Endometrial microvascular endothelial cells (primary cell): ENCODE data around the gene NELFA. TPM values are rescaled to one million over a fixed set of nuclear protein-coding genes. Genes with fewer than 3 reads are reported as not detected.
"Not testable (repeated sequence)": the region's sequence is repeated elsewhere in the genome, so short reads cannot be mapped to it uniquely, and the experiment has no call there.

Experiments used
- in situ Hi-C: cut with HindIII; loops from 2 replicates; pipeline ENCODE4 v1.10.0; 2017; ENCODE audit warnings: low sequenced_read_pairs, low pct_unique_long_range_greater_than_20kb; ENCODE audit errors: inconsistent ontology term
- total RNA-seq: library from RNA; depleted of rRNA; stranded (reverse); fragments of >200 nt; gene quantifications from one replicate; pipeline ENCODE4 v1.2.3, GENCODE V29; 2015; ENCODE audit errors: inconsistent ontology term

Gene NELFA
- total RNA-seq, 1 donor from 2014 or later: 27.2 TPM

DNA sequence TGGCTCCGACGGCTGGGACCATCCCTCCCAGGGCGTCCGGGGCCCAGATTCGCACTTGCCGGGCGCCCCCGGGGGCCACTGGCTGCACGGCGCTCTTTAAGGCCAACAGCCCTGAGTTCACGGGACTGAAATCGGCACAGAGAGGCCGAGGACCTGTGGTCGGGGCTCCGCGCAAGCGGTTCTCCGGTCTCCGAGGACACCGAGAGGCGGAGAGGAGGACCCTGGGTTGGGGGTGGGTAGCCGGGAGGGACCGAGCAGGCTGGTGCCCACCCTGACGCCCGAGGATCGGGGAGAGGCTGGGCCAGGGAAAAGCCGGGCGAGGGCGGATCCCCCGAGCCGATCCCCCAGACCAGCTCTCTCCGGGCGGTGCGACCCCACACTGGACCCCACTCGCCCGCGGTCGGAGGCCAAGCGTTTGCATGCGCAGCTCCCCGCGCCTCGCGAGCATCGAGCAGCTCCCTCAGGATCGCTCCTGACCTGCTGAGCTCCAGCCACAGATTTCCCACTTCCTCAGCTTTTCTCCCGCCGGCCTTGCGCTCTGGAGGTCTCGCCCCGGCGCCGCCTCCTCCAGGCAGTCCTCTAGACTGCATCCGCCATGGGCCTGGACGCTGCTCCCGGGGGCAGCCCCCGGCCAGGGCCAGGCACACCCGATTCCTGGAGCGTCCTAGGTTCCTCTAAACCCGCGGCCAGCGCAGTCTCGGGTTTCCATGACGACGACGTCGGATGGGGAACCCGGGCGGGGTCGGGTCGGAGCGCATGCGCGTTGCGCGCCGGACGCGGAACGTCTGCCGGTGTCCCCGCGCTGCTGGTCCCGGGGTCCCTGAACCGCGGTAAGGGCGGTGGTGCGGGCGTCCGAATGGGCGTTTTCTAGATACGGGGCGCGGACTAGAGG, 32.7 kb upstream of the NELFA start:
- in situ Hi-C loops: no loop called here

DNA sequence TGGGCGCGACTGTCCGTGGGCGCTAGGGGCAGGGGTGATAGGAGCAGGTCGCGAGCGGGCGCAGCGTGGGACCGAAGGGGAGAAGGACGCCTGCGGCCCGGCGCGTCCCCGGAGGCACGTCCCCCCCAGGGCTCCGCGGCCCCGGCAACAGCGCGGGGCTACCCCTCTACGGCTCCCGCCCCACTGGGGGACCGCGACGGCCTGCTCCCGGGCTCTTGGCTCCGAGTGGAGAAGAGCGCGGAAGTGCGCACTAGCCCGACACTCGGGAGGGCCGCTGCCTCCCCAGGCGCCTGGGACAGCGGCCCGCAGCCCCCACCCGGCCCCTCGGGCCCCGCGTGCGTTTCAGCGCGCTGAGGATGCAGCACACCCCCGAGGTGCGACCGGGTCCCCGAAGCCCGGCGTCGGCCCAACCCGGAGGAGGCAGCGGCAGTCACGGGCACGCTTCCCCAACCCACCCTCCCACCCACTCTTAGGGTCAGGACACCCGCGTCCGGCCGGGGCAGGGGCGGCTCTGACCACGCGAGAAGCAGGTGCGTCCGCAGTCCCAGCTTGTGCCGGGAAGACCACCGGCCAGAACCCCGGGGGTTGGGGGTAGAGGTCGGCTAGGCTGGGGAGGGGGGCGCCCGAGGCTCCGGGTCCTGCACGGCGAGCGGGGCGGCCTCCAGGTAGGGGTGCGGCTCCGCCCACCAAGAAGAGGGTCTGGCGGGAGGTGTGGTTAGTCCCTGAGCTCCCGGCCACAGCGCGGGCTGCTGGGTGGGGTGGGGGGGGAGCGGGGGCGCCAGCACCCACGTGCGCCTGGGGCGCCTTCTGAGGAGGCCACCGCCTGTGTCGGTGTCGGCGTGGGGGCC, 31.8 kb upstream of the NELFA start:
- in situ Hi-C loops: no loop called here

DNA sequence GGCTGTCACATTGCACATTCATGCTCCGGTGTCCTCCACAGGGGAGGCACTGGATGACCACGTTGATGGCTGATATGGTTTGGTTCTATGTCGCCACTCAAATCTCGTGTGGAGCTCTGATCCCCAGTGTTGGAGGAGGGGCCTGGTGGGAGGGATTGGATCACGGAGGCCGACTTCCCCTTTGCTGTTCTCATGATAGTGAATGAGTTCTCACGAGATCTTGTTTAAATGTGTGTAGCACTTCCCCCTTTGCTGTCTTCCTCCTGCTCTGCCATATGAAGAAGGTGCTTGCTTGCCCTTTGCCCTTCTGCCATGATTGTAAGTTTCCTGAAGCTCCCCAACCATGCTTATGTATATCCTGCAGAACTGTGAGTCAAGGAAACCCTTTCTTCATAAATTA, 28.1 kb upstream of the NELFA start:
- in situ Hi-C loops: no loop called here

DNA sequence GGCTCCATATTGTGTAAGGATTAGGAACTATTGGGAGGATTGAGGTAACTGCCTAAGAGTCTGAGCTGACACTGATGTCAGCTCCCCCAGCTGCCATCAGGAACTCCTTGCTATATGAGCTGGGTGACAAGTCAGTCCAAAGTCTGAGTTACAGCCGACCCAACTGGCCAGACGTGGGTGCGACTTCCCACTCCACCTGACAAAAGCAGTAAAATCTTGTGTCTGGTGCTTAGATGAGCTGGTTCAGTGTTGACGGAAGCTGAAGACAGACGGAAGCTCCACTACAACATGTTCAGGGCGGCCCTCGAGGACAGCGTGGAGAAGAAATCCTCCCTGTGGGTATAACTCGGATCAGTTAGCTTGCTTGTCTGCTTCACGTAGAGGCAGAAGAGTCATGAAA, 27.6 kb upstream of the NELFA start:
- in situ Hi-C loops: no loop called here

DNA sequence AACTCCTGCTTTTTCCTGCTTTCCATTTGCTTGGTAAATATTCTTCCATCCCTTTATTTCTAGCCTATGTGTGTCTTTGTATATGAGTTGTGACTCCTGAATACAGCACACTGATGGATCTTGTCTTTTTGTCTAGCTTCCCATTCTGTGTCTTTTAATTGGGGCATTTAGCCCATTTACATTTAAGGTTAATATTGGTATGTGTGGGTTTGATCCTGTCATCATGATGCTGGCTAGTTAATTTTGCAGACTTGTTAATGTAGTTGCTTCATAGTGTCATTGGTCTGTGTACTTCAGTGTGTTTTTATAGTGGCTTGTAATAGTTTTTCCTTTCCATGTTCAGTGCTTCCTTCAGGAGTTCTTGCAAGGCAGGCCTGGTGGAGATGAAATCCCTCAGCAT, 22.4 kb upstream of the NELFA start:
- in situ Hi-C loops: not testable (repeated sequence)

DNA sequence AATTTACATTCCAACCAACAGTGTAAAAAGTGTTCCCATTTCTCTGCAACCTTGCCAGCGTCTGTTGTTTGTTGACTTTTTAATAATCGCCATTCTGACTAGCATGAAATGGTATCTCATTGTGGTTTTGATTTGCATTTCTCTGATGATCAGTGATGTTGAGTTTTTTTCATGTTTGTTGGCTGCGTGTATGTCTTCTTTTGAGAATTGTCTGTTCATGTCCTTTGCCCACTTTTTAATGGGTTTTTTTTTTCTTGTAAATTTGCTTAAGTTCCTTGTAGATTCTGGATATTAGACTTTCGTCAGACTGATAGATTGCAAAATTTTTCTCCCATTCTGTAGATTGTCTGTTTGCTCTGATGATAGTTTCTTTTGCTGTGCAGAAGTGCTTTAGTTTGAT, 18.3 kb upstream of the NELFA start:
- in situ Hi-C loops: not testable (repeated sequence)

DNA sequence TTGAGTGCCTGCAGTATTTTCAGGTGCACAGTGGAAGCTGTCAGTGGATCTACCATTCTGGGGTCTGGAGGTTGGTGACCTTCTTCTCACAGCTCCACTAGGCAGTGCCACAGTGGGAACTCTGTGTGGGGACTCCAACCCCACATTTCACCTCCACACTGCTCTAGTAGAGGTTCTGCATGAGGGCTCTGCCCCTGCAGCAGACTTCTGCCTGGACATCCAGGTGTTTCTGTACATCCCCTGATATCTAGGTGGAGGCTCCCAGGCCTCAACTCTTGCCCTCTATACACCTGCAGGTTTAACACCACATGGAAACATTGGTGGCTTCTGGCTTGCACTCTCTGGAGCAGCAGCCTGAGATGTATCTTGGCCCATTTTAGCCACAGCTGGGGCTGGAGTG, 17.0 kb upstream of the NELFA start:
- in situ Hi-C loops: no loop called here

DNA sequence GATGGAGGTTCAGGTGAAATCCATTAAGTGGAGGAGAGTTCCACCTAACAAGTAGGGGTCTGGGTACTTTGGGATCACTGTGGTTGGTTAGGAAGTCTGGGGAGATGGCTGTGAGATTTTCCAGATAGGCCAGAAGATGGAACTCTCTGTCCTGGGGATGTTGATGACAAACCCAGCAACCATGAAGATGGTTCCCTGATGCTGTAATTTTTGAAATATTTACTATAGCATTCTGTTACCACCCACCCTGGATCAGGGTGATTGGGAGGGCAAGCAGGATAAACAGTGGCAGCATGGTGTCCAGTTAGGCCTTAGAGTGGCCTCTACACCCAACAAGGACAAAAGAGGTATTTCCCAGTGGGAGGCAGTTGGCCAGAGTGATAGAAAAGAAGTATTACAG, 15.9 kb upstream of the NELFA start:
- in situ Hi-C loops: no loop called here

DNA sequence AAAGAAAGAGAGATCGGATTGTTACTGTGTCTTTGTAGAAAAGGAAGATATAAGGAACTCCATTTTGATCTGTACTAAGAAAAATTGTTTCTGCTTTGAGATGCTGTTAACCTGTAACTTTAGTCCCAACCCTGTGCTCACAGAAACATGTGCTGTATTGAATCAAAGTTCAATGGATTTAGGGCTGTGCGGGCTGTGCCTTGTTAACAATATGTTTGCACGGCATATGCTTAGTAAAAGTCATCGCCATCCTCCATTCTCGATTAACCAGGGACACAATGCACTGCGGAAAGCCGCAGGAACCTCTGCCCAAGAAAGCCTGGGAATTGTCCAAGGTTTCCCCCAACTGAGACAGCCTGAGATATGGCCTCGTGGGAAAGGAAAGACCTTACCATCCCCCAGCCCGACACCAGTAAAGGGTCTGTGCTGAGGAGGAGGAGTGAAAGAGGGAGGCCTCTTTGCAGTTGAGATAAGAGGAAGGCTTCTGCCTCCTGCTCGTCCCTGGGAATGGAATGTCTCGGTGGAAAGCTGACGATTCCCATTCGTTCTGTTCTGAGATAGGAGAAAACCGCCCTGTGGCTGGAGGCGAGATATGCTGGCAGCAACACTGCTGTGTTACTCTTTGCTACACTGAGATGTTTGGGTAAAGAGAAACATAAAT, 12.7 kb upstream of the NELFA start:
- in situ Hi-C loops: not testable (repeated sequence)

DNA sequence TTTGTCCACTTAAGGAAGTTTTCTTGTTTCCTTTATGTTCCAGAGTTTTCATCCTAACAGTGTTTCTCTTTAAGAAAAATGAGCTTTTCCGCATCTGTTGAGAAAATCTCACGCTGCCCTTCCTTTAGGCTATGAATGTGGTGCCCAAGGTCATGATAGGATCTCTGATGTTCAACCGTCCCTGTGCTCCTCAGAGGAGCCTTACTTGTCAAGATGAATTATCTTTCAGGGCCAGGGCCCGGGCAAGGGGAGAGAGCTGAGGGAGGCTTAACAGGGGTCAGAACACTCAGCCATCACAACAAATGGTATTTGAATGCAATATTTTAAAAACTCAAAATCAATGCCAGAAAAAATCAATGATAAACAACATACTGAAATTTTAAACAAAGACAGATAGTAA, 6.2 kb upstream of the NELFA start:
- in situ Hi-C loops: no loop called here

DNA sequence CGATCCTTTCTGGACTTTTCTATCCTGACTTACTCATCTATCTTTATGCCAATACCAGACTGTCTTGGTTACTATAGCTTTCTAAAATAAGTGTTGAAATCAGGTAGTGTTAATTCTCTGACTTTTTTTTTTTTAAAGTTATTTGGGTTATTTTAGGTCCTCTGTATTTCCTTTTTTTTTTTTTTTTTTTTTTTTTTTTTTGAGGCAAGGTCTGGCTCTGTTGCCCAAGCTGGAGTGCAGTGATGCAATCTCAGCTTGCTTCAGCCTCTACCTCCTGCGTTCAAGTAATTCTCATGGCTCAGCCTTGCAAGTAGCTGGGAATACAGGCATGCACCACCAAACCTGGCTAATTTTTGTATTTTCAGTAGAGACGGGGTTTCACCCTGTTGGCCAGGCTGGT, 2.8 kb upstream of the NELFA start:
- in situ Hi-C loops: no loop called here

DNA sequence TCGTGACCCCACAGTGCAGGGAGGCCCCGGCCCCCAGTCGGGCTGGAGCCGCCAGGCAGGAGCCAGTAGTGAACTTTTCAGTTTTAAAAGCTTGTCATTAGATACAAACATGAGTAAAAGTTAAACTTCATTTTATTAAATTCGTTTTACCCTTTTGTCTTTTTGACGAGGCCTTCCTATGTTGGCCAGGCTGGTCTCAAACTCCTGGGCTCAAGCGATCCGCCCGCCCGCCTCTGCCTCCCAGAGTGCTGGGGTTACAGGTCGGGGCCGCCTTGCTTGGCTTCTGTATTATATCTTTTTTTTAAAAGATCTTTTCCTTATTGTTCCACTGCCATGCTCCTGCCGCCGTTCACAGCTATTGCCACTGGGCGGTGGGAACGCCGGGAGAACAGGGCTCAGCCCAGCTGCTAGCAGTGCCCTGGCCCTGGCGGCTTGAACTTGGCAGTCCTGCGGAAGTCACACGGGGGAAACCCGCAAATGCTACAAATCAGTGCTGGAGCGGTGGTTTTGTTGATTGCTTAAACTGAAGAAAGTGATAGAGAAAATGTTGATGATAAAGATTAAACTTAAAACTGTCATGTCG, 968 bp upstream of the NELFA start:
- in situ Hi-C loops: no loop called here

DNA sequence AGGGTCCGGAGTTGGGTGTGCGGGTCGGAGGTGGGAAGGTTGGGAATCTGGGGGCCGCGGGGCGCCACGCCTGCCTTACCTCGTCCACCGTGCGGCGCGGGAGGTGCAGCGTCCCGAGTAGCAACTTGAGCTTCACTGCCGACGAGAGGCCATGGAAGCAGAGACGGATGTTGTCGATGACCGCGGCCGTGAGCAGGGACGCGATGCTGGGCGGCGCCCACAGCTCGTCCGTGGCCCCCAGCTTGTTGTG, 178 bp downstream of the NELFA start:
- in situ Hi-C loops: no loop called here

DNA sequence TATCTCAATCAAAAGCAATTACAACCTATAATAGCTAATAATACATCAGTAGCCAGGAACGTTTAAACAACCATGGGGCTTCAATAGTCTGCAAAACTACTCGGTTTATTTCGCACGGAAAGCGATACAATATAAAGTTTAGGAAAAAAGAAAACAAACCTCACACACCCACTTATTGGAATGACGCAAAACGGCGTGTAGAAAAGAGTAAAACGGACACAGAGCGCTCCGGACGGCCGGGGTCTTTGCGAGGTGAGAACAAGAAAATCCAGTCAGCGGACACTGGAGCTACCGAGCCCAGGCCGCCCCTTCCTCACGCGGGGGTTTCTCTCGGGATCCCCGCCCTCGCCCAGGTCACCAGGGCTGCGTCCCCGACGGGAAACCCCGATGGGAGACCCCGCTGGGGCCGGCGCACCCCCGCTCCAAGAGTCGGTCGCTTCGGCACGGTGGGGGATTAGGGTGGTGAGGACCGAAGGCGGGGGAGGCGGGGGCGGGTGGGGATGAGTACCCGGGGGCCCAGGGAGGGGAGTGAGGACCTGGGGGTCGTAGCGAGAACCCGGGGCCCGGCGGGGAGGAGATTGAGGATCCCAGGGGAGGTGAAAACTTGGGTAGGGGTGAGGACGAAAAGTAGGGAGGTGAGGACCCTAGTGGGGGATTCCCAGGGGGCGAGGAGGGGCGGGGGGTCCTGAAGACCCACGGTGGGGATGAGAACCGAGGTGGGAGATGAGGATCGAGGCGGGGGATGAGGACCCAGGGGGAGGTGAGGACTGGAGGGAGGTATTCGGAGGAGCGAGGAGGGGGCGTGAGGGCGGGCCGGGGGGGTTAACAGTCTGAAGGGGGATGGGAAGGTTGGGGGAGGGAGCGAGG, 737 bp downstream of the NELFA start:
- in situ Hi-C loops: no loop called here

DNA sequence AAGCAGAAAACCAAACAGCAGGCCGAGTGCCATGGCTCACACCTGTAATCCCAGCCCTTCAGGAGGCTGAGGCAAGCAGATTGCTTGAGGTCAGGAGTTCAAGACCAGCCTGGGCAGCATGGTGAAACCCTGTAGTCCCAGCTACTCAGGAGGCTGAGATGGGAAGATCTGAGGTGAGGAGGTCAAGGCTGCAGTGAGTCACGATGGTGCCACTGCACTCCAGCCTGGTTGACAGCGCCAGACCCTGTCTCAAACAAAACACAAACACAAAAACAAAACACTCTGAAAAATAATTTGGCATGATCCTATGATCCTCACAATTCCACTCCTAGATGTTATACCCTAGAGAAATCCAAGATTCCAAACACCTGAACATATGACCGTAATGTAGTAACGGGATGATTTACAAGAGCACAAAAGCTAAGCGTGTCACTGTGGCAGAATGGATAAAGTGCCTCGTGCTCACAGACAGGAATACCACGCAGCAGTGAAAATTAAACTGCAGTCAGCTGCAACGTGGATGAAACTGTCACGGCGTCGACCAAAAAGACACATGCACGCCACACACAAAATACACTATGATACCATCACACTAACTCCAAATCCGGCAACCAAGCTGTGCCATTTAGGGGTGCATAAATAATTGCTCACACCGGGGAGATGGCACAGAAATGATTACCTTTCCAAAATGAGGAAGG, 1.7 kb downstream of the NELFA start:
- in situ Hi-C loops: no loop called here

DNA sequence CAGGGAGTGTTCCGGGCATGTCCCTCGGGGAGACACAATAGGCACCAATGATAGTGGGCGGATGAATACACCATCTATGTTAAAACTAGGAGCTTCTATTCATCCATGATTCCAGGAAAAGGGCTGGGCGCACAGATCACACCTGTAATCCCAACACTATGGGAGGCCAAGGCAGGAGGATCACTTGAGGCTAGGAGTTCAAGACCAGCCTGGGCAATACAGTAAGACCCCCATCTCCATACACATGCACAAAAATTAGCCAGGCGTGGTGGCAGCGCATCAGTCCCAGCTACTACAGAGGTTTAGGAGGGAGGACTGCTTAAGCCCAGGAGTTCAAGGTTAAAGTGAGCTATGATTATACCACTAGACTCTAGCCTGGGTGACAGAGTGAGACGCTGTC, 2.4 kb downstream of the NELFA start:
- in situ Hi-C loops: no loop called here

DNA sequence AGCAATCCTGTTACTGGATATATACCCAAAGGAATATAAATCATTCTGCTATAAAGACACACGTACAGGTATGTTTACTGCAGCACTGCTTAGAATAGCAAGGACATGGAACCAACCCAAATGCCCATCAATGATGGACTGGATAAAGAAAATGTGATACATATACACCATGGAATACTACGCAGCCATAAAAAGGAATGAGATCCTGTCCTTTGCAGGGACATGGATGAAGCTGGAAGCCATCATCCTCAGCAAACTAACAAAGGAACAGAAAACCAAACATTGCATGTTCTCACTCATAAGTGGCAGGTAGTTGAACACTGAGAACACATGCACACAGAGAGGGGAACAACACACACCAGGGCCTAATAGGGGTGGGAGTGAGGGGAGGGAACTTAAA, 5.4 kb downstream of the NELFA start:
- in situ Hi-C loops: not testable (repeated sequence)

DNA sequence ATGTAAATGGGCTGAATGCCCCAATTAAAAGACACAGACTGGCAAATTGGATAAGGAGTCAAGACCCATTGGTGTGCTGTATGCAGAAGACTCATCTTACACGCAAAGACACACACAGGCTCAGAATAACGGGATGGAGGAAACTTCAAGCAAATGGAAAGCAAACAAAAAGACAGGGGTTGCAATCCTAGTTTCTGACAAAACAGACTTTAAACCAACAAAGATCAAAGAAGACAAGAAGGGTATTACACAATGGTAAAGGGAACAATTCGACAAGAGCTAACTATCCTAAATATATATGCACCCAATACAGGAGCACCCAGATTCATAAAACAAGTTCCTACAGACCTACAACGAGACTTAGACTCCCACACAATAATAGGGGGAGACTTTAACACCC, 9.5 kb downstream of the NELFA start:
- in situ Hi-C loops: not testable (repeated sequence)
